Measurements from ENCODE around the gene PDE4DIP. TPM values are rescaled to one million over a fixed set of nuclear protein-coding genes. Genes with fewer than 3 reads are reported as not detected.
"Not testable (repeated sequence)": the region's sequence is repeated elsewhere in the genome, so short reads cannot be mapped to it uniquely, and the experiment has no call there.

Gene PDE4DIP
- total RNA-seq (2014; rRNA removed; shearing (Covaris generic)): 6.4 and 6.7 TPM in 2 replicates

DNA sequence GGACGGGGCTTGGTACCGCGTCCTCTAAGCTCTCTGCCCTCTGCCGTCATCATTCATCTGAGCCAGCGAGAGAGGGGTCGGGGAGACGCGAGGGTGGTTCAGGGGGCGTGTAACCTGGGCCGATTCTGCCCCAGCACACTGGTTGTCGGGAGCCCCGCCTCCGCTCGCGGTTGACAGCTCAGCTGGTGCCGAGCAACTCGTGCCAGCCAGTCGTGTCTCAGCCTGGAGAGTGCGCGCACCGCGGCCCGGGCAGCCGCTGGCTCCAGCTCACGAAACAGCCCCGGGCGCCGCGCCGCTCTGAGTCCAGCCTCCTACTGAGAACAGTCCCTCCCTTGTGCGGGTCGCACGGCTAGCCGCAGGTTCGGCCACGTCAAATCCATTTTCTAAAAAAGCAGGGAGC is at the start of gene PDE4DIP:
PDE4DIP (plus strand) TSS at position 209 of the 400 bp plus-strand sequence. CDS start 347 bp downstream, outside the sequence.
- DNase-seq (ENCODE audit: low read depth): not testable (repeated sequence)

DNA sequence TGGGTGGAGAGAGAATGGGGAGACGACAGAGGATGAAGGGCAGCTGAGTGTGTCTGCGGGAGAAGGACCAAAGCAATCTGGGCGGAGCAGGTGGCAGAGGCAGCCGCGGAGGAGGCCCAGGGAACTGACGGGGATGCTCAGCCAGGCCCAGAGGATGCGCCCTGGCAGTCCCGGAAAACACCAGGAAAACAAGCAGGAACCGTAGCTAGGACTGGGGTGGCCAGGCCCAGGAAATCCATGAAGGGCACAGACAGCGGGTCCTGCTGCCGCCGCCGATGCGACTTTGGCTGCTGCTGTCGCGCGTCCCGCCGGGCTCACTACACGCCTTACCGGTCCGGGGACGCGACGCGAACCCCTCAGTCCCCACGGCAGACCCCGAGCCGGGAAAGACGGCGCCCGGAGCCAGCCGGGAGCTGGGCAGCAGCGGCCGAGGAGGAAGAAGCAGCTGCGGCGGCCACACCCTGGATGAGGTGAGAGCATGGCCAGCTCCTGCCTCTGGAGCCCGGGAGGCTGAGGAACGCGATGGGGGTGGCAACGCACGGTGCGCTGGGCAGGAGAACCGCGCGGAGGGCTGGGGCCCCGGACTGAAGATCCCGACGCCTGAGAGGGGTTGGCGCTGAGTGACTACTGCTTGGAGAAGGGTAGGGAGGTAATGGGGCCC is 35.8 kb upstream of the PDE4DIP start:
- DNase-seq (ENCODE audit: low read depth): not testable (repeated sequence)

DNA sequence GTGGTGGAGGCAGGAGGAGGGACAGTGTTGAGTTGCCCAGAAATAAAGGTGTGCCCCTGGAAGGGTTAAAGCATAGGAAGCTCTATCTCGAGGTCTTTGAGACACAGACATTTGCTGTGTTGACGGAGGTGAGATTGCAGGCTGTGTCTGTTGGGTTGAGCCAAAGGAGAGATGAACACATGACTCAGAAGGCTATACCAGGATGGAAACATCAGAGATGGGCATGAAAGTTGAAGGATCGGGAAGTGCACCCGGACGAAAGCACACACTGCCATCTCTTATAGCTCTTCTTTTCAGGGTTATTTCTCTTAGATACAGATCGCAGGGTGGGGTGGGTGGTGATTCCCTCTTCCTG is 35.3 kb upstream of the PDE4DIP start:
- not testable (repeated sequence) for DNase-seq (ENCODE audit: low read depth)

DNA sequence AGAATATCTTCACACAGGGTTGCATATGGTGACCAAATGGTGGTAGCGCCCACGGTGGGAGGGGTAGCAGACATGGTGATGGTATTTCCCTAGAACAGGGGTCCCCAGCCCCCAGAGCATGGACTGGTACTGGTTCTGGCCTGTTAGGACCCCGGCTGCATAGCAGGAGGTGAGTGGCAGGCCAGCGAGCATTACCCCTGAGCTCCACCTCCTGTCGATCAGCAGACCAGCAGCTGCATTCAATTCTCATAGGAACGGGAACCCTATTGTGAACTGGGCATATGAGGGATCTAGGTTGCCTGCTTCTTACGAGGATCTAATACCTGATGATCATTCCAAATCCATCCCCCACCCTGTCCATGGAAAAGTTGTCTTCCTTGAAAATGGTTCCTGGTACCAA is 22.0 kb upstream of the PDE4DIP start:
- not testable (repeated sequence) for DNase-seq (ENCODE audit: low read depth)

DNA sequence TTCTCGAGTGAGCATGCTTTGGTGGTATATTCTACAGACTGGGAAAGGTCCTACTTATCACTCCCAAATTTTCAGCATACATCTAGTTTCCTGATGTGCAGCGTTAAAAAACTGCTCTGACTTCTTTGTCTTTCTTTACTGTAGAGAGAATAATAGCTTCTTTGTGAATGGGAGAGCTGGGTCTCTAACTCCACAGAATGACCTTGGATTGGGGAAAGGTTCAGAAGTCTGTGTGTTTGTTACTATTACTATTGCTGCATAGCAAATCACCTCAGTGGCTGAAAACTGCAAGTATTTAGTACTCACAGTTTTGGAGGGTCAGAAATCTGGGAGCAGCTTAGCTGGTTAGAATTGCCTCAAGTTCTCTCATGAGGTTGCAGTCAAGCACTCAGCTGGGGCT is 20.4 kb upstream of the PDE4DIP start:
- not testable (repeated sequence) for DNase-seq (ENCODE audit: low read depth)

DNA sequence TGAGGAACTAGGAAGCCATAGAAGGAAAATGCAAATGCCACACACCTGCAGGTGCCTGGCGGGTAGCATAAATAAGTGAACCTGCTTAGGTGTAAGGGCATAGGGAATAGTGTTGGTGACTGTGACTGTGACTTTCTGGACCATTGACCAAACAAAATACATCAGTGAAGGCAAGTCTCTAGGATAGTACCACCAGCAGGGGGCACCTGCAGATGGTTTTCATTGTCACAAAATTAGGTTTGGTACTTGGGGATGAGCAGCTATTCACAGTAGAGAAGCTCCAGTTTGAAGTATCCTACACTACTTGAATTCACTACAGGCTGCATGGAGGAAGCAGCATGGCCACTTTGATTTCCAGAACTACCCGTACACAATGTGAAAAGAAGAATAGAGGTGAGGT is 19.2 kb upstream of the PDE4DIP start:
- DNase-seq (ENCODE audit: low read depth): not testable (repeated sequence)

DNA sequence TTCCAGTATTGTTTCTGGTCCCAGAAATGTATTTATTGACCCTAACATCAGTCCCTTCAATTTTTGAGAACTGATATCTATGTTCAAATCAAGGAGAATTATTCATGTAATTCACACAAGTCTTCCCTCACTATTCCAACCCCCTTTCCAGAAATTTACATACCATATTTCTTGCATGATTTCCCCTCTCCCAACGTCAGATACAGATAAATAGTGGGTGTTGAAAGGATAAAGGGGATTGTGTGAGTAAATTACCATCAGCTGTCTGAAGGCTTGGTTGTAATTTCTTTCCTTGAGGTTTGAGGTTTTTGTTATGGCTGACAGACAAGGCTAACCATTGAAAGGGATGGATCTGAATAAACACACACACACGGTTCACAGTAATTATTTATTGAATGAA is 15.7 kb upstream of the PDE4DIP start:
- DNase-seq (ENCODE audit: low read depth): not testable (repeated sequence)

DNA sequence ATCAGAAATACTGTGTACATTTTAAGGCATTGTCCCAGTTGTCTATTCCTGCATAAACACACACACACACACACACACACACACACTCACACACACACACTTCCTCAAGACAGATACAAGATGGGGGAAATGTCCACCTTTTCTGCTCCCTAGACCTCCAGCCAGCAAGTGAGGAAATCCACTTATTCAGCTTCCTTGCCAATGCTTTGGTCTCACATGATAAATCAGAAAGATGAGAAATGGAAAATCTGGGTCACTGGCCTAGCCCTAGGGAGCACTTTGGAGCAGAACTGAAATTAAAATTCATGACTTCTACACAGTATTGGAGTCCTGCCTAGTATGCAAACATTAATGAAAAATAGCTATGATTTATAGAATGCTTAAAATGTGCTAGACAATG is 15.3 kb upstream of the PDE4DIP start:
- DNase-seq (ENCODE audit: low read depth): not testable (repeated sequence)

DNA sequence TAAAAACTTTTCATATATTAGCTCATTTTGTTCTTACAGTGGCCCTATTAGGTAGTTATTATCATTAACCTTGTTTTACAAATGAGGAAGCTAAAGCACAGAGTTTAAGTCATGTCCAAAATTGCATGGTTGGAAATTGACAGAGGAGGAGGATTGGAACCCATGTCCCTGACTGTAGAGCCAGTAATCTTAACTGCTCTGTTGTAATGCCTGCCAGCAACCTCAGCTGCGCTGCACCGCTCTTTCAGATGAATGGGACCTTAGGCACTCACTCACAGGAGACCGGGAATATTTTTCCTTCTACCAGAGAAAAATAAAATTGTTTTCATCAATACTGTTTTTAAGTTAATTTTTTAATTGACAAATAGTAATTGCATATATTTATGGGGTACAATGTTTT is 14.9 kb upstream of the PDE4DIP start:
- not testable (repeated sequence) for DNase-seq (ENCODE audit: low read depth)

DNA sequence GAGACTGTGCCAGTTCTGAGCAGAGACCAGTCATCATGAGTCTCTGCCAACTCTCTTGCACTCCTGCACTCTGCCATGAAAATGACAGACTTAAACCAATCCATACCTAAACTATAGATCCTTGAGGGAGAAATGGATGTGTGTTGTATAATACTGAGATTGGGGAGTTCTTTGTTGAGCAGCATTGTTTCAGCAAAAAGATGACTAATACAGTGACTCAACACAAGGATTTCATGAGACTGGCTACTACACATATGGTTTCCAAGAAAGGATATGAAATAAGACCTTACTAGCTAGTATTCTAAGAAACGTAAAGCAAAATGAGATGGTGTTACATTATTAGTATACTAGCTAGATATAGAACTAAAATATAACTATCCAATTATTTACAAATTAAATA is 3.0 kb upstream of the PDE4DIP start:
- not testable (repeated sequence) for DNase-seq (ENCODE audit: low read depth)

DNA sequence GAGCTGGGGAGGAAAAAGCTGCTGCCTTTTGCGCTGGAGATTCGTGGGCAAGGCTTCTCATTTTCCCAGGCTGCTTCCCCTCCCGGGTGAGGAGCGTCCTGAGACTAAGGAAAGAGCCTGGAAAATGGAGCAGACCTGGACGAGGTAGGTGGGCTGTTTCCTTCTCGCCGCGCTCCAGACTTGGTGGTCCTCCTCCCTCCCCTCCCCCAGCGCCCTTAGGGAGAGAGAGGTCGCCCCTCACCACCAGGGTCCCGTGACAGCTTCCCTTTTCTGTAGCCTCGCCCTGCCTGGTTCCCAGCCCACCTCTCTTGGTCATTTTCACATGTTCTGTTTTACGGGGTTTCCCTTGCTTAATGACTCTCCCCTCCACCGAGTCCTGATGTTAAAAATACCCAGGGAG is 423 bp downstream of the PDE4DIP start:
- DNase-seq (ENCODE audit: low read depth): not testable (repeated sequence)

DNA sequence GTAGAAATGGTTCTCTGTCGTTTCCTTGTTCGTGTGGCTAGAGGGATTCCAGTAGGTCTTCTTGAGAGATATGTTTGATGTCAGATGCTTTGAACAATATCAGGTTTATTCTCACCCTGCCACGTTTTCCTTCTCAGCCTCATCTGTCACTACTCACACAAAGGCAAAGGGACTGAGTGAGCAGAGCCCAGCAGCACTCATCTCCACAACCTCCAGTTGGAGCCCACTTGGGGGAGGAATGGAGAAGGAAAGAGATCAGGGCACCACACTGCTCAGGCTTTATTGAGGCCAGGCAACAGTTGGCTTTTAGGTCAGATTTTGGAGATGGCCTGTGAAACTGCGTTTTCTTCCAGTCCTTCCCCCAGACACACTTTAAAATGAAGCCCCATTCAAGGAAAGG is 840 bp downstream of the PDE4DIP start:
- not testable (repeated sequence) for DNase-seq (ENCODE audit: low read depth)

DNA sequence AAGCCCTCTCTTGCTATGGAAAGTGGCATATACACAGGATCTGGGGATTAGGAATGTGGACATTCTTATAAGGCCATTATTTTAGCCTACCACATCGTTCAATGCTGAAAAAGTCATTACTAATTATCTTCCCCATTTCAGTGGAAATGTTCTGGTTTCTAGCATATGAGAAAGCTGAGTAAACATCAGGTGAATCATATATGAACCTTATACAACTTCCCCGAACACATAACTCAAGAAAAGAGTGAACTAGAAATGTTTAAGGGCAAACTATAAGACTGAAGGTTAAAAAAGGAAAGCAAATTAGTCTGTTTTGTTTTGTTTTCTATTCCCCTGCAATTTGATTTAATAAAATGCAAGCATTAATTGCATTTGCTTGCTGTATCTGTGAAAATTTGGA is 6.1 kb downstream of the PDE4DIP start:
- not testable (repeated sequence) for DNase-seq (ENCODE audit: low read depth)

DNA sequence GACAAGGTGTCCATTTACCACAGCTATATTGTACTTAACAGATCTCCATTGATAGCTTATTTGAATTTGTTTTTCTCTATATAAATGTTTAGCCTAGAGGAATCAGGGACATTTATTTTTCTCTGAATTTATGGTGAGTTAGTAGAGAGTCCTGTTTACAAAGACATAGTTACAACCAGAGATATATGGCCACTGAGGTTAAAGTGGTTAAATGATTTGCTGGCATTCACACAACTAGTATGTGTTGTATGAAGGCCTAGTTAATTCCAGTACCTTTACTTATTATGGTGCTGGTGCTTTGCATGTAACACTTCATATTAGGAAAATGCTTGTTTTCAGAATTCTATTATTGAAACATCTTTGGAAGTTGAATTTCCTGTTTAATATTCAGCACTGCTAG is 6.6 kb downstream of the PDE4DIP start:
- not testable (repeated sequence) for DNase-seq (ENCODE audit: low read depth)

DNA sequence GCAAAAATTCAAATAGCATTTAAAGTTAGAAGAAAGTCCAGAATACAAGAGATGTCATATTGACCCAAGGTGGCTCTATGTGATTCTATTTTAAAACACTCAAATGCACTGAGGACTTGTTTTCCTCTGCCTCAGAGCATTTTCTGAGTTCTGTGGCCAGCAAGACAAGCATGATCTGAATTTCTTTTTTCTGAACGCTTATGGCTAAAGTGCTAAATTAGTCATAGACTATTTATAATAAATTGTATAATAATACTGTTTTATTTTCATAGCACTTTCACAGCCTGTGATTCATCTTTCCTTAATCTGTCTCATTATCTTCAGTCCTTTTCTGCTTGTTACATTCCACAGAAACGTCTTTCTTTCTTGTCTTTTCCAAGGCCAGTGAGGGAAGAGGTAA is 7.5 kb downstream of the PDE4DIP start:
- not testable (repeated sequence) for DNase-seq (ENCODE audit: low read depth)

DNA sequence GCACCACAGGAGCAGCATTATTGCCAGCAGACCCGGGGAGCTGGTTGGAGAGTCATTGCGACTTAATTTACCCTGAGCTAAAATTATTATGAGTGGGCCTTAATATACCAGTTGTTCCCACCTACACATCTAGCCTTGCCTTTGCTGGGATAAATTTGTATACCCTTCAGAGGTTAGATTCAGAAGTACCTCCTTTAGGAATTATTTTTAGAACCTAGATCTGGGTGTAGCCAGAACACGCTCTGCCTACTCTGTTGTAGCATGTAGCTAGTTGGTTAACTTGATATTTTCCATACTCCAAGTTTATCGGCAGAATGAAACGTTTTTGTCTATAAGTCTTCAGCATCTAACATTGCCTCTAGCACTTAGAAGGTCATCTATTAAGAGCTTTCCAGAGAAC is 9.1 kb downstream of the PDE4DIP start:
- DNase-seq (ENCODE audit: low read depth): not testable (repeated sequence)

DNA sequence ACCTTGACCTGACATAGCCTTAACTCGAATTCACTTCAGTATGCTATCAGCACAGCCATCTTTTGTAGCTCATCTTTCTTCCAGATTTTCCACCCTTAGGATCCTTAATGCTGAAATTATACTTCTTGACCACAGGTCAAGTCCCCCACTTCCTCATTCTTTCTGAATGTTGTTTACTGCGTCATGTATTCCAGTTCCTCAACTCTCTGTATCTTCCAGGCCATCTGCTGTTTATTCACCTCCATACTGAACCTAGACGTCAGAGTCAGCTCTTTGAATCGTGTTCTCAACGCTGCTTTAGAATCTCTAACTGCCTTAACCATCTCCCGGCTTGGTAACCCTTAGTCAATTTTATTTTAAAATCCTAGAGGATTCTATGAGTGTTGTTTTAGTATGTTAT is 9.8 kb downstream of the PDE4DIP start:
- not testable (repeated sequence) for DNase-seq (ENCODE audit: low read depth)

DNA sequence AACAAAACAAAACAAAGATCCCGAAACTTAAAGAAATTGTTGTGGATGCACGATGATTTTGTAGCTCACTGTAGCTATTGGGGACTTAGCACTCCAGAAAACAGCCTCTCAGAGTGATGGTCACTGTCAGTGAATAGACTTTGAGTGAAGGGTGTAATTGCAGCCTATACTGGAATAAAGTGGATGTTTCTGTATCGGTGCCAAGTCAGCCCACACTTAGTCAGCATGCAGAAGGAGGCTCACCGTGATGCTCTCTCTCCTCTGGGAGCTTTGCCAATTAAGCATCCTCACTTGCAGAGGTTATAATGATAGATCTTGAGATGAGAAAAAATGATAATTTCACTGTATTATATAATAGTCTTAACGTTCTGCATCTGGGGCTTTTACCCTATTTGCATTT is 11.1 kb downstream of the PDE4DIP start:
- not testable (repeated sequence) for DNase-seq (ENCODE audit: low read depth)

DNA sequence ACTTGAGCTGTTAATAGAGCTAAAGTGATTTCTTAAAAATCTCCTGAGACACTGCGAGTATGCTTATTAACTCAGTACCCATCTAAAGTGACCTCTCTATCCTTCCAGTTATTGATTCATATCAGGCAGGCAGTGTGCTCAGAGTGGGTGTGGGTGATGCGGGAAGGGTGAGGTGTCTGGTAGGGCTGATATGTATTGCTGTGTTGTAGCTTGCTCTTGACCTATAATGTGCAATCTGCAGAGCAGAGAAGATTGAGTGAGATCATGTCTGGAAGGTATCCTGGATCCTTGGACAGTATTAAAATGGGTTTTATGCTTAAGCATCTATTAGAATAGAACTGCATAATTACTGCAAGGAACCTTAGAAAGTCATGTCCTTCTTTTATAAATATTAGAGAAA is 15.8 kb downstream of the PDE4DIP start:
- DNase-seq (ENCODE audit: low read depth): not testable (repeated sequence)

DNA sequence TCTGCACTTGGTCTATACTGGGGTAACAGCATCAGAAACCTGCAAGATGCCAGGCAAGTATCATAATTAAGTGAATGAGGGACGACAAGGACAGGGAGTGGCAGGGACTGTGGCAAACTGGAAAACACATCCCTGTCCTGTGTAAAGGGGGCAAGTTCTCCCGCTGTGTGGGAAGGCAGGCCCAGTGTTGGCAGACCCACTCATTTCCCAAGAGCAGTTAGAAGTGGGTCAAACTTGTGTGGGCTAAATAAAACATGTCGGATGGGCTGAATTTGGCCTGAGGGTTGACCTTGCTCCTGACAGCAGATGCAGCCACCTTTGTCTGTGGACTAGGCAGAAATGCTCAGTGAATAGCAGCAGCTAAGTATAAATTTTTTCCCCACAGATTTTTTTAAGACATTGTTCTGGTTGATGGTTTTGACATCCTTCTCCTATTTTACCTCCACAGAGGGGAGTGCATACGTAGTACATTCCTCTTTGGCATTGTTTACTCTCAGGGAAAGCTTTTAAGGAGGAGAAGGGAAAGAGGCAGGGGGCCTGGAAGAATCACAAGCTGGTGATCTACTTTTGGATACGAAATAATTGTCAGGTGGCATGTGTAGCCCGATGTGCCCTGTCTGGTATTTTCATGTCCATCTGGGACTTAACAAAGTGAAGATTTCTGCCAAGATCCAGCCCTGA is 16.5 kb downstream of the PDE4DIP start:
- not testable (repeated sequence) for DNase-seq (ENCODE audit: low read depth)

DNA sequence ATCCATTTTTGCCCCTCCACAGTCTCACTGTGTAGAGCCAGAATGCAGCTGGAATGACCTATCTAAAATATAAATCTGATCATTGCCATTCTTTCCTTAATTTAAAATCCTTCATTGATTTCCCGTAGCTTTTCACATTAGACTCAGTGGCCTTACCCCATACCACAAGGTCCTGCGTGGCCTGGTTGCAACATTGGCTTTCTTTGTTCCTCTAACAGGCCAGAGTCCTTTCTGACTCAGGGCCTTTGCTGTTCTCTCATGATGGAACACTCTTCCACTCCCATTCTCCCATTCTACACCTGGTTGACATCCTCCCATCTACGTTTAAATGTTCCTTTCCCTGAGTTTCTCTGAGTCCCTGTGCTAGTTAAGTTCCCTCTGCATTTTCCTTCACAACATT is 18.4 kb downstream of the PDE4DIP start:
- DNase-seq (ENCODE audit: low read depth): not testable (repeated sequence)

DNA sequence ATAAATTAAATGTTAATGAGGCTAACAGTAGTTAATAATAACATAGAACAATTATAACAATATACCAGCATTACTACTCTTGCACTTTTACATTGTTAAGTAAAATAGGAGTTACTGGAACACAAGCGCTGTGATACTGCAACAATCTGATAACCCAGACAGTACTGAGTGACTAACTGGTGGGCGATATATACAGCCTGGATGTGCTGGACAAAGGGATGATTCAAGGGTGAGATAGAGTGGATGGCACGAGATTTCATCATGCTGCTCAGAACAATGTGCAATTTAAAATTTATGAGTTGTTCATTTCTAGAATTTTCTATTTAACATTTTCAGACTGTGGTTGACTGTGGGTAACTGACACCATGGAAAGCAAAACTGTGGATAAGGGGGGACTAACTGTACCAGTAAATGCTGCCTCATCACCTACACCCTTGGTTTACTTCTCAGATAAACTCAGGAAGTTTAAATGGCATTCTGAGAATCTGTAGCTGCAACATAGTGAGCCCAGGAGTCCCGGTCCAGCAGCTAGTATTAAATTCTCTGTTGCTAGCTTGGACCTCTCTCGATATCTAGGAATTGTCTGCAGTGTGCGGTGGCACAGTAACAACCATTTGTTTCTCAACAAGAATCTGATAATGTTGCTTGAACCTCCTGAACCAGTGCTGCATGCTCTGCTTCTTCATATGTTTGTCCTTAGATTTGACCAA is 24.9 kb downstream of the PDE4DIP start:
- DNase-seq (ENCODE audit: low read depth): not testable (repeated sequence)

DNA sequence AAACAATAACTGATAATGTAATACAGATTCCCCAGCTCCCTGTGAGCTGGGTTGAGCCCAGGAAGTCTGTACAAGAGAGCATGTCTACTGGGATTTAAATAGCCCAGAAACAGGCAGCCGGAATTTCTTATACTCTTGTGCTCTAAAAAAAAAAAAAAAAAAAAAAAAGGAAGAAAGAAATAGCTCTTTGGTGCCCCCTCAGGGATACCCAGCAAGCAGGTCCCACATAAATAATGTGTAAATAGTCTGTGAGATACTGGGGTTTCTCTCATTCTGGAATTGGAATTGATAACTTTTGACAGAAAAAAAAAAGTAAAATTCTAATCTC is 25.4 kb downstream of the PDE4DIP start:
- DNase-seq (ENCODE audit: low read depth): not testable (repeated sequence)

Measured in Daoy (cell line).